RWPE2 (cell line): Measurements from ENCODE around the gene ZFAND3.

ENCODE experiments used
- ATAC-seq: fragments of 200-7000 bp; cut with Tn5 transposase; 3 replicates; pipeline ENCODE4 v1.9.1; 2021; ENCODE audit warnings: low read depth
- DNase-seq: peaks from one replicate; pipeline ENCODE4 v3.0.0-alpha.2; 2020; ENCODE audit warnings: low spot score
- H3K27ac ChIP-seq: fragments of 450-650 bp; 2 replicates; pipeline ENCODE4 v1.5.1; 2017; ENCODE audit warnings: mild to moderate bottlenecking; ENCODE audit not compliant: poor library complexity, severe bottlenecking
- H3K27me3 ChIP-seq: fragments of 250-450 bp; sonication (Bioruptor Pico); 2 replicates; pipeline ENCODE4 v1.5.1; 2021; ENCODE audit warnings: mild to moderate bottlenecking, moderate library complexity; ENCODE audit not compliant: insufficient read depth, poor library complexity, severe bottlenecking
- H3K36me3 ChIP-seq: fragments of 250-450 bp; sonication (Bioruptor Pico); 2 replicates; pipeline ENCODE4 v1.5.1; 2020; ENCODE audit warnings: low read depth, mild to moderate bottlenecking, moderate library complexity
- H3K4me1 ChIP-seq: fragments of 250-450 bp; sonication (Bioruptor Pico); 2 replicates; pipeline ENCODE4 v1.5.1; 2021; ENCODE audit warnings: mild to moderate bottlenecking, moderate library complexity; ENCODE audit not compliant: insufficient read depth, poor library complexity, severe bottlenecking
- H3K4me3 ChIP-seq: fragments of 250-450 bp; sonication (Bioruptor Pico); 2 replicates; pipeline ENCODE4 v1.5.1; 2021; ENCODE audit warnings: mild to moderate bottlenecking, moderate library complexity; ENCODE audit not compliant: severe bottlenecking
- H3K9me3 ChIP-seq: fragments of 250-450 bp; sonication (Bioruptor Pico); 2 replicates; pipeline ENCODE4 v1.5.1; 2021; ENCODE audit warnings: mild to moderate bottlenecking, moderate library complexity; ENCODE audit not compliant: severe bottlenecking
- CTCF ChIP-seq: fragments of 450-650 bp; IDR thresholded peaks from one replicate; pipeline ENCODE4 v1.5.1; 2017; ENCODE audit warnings: mild to moderate bottlenecking, moderate library complexity; ENCODE audit not compliant: poor library complexity, severe bottlenecking

Gene ZFAND3

GRCh38 chr6:37800703-37801604 lies 18.6 kb upstream of the ZFAND3 start:
- no peak for ATAC-seq

GRCh38 chr6:37801605-37801940 lies 18.0 kb upstream of the ZFAND3 start:
- DNase-seq (no peak), ATAC-seq (no peak)
- TF ChIP-seq CTCF: no peak
- no peaks in the 10 kb centered on the region for H3K27me3 ChIP-seq
- no peaks in the 10 kb centered on the region for H3K4me1 ChIP-seq
- H3K36me3 ChIP-seq: no peaks in the 10 kb centered on the region
- H3K27ac ChIP-seq: no peak overlapping the region
- H3K9me3 ChIP-seq: no peaks in the 10 kb centered on the region
- no peak overlapping the region for H3K4me3 ChIP-seq

More at GRCh38 chr6:37800703-37801604, 18.6 kb upstream of the ZFAND3 start:
- Histone ChIP-seq H3K4me3 (no peak overlapping the region), H3K9me3 (no peaks in the 10 kb centered on the region), H3K27me3 (no peaks in the 10 kb centered on the region), H3K27ac (no peak overlapping the region), H3K36me3 (no peaks in the 10 kb centered on the region), H3K4me1 (no peaks in the 10 kb centered on the region)
- no peak for DNase-seq
- no peak for TF ChIP-seq CTCF

- DNase-seq: no peak
- no peaks in the 10 kb centered on the region for H3K9me3 ChIP-seq
- H3K27ac ChIP-seq: no peak overlapping the region
- ATAC-seq: no peak
- peaks cover 1% of the 10 kb centered on the region for H3K4me1 ChIP-seq
- H3K4me3 ChIP-seq: no peak overlapping the region
- H3K36me3 ChIP-seq: no peaks in the 10 kb centered on the region
- TF ChIP-seq CTCF: no peak
- no peaks in the 10 kb centered on the region for H3K27me3 ChIP-seq
Observed at GRCh38 chr6:37802810-37803209, 16.7 kb upstream of the ZFAND3 start.

GRCh38 chr6:37804586-37804985 lies 14.9 kb upstream of the ZFAND3 start:
- no peak for TF ChIP-seq CTCF
- Histone ChIP-seq H3K27me3 (no peaks in the 10 kb centered on the region), H3K4me1 (peaks cover 16% of the 10 kb centered on the region), H3K36me3 (no peaks in the 10 kb centered on the region), H3K27ac (no peak overlapping the region), H3K9me3 (no peaks in the 10 kb centered on the region), H3K4me3 (no peak overlapping the region)
- DNase-seq: no peak
- peak; percentile 34; the same call in 2 of the 3 replicates for ATAC-seq

GRCh38 chr6:37806213-37806612 lies 13.3 kb upstream of the ZFAND3 start:
- DNase-seq: no peak
- no peaks in the 10 kb centered on the region for H3K36me3 ChIP-seq
- H3K4me1 ChIP-seq: peaks cover 16% of the 10 kb centered on the region
- ATAC-seq: no peak
- H3K4me3 ChIP-seq: no peak overlapping the region
- H3K9me3 ChIP-seq: no peaks in the 10 kb centered on the region
- H3K27me3 ChIP-seq: no peaks in the 10 kb centered on the region
- H3K27ac ChIP-seq: no peak overlapping the region
- TF ChIP-seq CTCF: no peak
